ENCODE results near the gene IGF2R.

Gene IGF2R

DNA sequence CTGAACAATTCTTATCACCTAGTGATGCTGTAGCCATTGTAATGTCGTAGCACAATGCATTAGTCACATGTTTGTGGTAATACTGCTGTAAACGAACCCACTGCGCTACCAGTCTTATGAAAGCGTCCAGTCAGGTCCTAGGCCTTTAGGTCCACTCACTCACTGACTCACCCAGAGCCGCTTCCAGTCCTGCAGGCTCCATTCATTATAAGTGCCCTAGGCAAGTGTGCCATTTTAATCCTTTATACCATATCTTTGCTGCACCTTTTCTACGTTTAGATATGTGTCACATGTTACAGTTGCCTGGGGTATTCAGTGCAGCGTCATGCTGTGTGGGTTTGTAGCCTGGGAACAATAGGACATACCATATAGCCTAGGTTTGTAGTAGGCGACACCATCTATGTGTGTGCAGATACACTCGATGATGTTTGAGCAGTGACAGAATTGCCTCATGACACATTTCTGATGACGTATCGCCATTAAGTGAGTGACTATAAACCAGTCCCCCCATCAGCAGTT lies 15.4 kb downstream of the IGF2R start:
- TF ChIP-seq MAX (IDR thresholded peaks at IDR 0.05; ENCODE audit: low read depth, low read length) (no peak), MYC (IDR thresholded peaks at IDR 0.05; ENCODE audit: low read depth, low read length) (no peak), POLR2A (IDR thresholded peaks at IDR 0.05; ENCODE audit: extremely low read depth, insufficient read length) (no peak)
- TF ChIP-seq, protein P1, sequence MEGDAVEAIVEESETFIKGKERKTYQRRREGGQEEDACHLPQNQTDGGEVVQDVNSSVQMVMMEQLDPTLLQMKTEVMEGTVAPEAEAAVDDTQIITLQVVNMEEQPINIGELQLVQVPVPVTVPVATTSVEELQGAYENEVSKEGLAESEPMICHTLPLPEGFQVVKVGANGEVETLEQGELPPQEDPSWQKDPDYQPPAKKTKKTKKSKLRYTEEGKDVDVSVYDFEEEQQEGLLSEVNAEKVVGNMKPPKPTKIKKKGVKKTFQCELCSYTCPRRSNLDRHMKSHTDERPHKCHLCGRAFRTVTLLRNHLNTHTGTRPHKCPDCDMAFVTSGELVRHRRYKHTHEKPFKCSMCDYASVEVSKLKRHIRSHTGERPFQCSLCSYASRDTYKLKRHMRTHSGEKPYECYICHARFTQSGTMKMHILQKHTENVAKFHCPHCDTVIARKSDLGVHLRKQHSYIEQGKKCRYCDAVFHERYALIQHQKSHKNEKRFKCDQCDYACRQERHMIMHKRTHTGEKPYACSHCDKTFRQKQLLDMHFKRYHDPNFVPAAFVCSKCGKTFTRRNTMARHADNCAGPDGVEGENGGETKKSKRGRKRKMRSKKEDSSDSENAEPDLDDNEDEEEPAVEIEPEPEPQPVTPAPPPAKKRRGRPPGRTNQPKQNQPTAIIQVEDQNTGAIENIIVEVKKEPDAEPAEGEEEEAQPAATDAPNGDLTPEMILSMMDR (IDR thresholded peaks at IDR 0.05; ENCODE audit: low read depth, low read length) = no peak
- peak; percentile 43 for DNase-seq (ENCODE audit: low read depth)
- H3K4me3 ChIP-seq (ENCODE audit: low read depth, low read length) = no peak overlapping the region

DNA sequence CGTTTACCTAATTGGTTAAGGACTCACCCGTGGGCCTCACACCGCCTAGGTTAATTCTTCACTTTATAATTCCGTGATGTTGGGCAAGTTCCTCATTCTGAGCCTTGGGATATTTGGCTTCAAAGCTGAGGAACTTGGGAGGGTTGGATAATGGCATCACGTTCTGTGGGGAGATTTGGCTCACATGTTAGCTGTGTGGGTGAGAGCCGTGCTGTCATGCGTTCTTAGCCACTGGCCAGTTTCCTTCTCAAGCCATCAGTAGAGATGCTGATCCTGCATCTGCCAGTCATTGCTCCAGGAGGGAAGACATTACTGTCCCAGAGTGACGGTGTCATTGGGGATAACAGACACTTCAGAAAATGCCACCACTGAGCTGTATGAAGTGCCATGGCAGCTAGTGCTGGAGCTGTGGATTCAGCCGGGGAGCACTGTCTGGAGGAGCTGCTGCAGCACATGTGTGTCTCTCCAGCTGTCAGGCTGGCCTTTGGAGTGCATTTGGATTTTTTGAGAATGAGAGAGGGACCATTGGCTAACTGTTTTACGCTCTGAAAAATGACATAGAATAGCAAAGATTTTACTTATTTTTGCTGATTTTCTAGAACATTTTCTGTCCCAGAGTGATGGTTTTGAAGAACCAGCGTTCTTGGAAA lies 16.5 kb downstream of the IGF2R start:
- TF ChIP-seq POLR2A (IDR thresholded peaks at IDR 0.05; ENCODE audit: extremely low read depth, insufficient read length) (no peak), MAX (IDR thresholded peaks at IDR 0.05; ENCODE audit: low read depth, low read length) (no peak), MYC (IDR thresholded peaks at IDR 0.05; ENCODE audit: low read depth, low read length) (no peak)
- TF ChIP-seq, protein P1 (IDR thresholded peaks at IDR 0.05; ENCODE audit: low read depth, low read length) = no peak
- H3K4me3 ChIP-seq (ENCODE audit: low read depth, low read length) = no peak overlapping the region
- no peak for DNase-seq (ENCODE audit: low read depth)

DNA sequence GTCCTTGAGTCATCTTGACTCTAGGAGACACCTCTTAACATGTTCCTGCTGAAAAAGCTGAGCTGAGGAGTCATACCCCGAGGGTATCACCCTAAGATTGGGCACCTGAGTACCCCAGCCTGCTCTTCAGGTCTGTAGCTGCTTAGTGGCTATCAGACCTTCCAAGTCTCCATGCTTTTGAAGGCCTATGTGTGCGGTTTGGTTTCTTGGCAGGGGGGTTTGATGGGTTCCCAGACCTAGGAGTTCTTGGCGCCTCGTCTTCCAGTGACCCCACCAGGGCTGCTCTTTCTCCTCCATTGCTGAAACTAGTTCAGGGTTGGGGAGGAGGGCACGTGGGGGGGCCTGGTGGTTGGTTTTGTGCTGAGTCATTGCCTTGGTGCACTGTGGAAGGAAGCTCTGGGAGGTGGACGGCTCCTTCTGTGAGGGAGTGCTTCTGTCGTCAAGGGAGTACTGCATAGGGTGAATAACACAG lies 20.1 kb downstream of the IGF2R start:
- DNase-seq (ENCODE audit: low read depth) = peak; percentile 96
- TF ChIP-seq MYC (IDR thresholded peaks at IDR 0.05; ENCODE audit: low read depth, low read length) = peak; percentile 76
- no peak for TF ChIP-seq POLR2A (IDR thresholded peaks at IDR 0.05; ENCODE audit: extremely low read depth, insufficient read length)
- TF ChIP-seq MAX (IDR thresholded peaks at IDR 0.05; ENCODE audit: low read depth, low read length) = peak; percentile 85
- peak overlapping the region; percentile 6 for H3K4me3 ChIP-seq (ENCODE audit: low read depth, low read length)

- TF ChIP-seq MAX (IDR thresholded peaks at IDR 0.05; ENCODE audit: low read depth, low read length) = no peak
- DNase-seq (ENCODE audit: low read depth) = peak; percentile 85
- peak overlapping the region; percentile 11 for H3K4me3 ChIP-seq (ENCODE audit: low read depth, low read length)
Observed at GRCh38 chr6:159989492-159990480, 20.9 kb downstream of the IGF2R start.

- no peak for DNase-seq (ENCODE audit: low read depth)
- no peak for TF ChIP-seq MAX (IDR thresholded peaks at IDR 0.05; ENCODE audit: low read depth, low read length)
- H3K4me3 ChIP-seq (ENCODE audit: low read depth, low read length) = no peak overlapping the region
Observed at GRCh38 chr6:159992366-159992765, 23.5 kb downstream of the IGF2R start.

DNA sequence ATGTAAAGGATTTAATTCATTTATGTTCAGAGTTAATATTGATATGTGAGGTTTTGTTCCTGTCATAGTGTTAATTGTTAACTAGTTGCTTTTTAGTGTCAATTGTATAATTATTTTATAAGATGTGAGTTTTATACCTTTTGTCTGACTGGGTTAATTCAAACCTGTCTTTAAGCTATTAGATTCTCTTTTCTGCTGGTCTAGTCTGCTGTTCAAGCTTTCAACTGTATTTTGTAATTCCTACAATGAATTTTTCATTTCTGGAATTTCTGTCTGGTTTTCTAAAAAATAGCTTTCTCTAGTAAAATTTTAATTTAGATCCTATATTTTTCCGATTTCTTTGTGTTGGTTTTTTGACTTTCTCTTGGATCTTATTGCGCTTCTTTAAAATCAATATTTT lies 26.5 kb downstream of the IGF2R start:
- H3K4me3 ChIP-seq (ENCODE audit: low read depth, low read length) = no peak overlapping the region
- TF ChIP-seq MAX (IDR thresholded peaks at IDR 0.05; ENCODE audit: low read depth, low read length) (no peak), POLR2A (IDR thresholded peaks at IDR 0.05; ENCODE audit: extremely low read depth, insufficient read length) (no peak), MYC (IDR thresholded peaks at IDR 0.05; ENCODE audit: low read depth, low read length) (no peak)
- TF ChIP-seq, protein P1 (IDR thresholded peaks at IDR 0.05; ENCODE audit: low read depth, low read length) = no peak
- no peak for DNase-seq (ENCODE audit: low read depth)
